Panc1 (cell line): Measurements from ENCODE around the gene EXD3. TPM values are rescaled to one million over a fixed set of nuclear protein-coding genes. Genes with fewer than 3 reads are reported as not detected.

Experiments
- ATAC-seq: fragments of 200-7000 bp; cut with Tn5 transposase; 2 replicates; pipeline ENCODE4 v1.9.1; 2020; ENCODE audit warnings: mild to moderate bottlenecking, moderate library complexity
- BruUV-seq: library from RNA; stranded (reverse); fragments of 400-500 nt; replicated peaks from 2 replicates; lab custom pipeline; 2021; lab: Mats Ljungman, UMichigan
- CTCF ChIA-PET: fragments of 300-600 bp; sonication (Branson Sonifier 250); formaldehyde crosslinking; loops from one replicate; lab custom pipeline; 2022; ENCODE audit warnings: antibody characterized with exemption; lab: Charles Lee
- POLR2A ChIA-PET: fragments of 300-600 bp; sonication (Branson Sonifier 250); formaldehyde crosslinking; loops from one replicate; lab custom pipeline; 2022; ENCODE audit warnings: antibody characterized with exemption; lab: Charles Lee
- DNase-seq: peaks from one replicate; pipeline ENCODE4 v3.0.0-alpha.2; 2010; ENCODE audit warnings: low read depth, low spot score
- H3K27ac ChIP-seq: 2 replicates; pipeline ENCODE4 v1.5.1; 2011; ENCODE audit warnings: mild to moderate bottlenecking, low read length, inconsistent platforms
- H3K27me3 ChIP-seq: fragments of 200-500 bp; sonication (Bioruptor generic); 2 replicates; pipeline ENCODE4 v1.6.0; 2014; ENCODE audit warnings: low read length, inconsistent platforms; ENCODE audit not compliant: control insufficient read depth, insufficient read depth
- H3K36me3 ChIP-seq: fragments of 200-500 bp; sonication (Bioruptor generic); 2 replicates; pipeline ENCODE4 v1.5.1; 2014; ENCODE audit warnings: inconsistent platforms, mild to moderate bottlenecking, low read length, moderate library complexity; ENCODE audit not compliant: control insufficient read depth, insufficient read depth
- H3K4me1 ChIP-seq: 2 replicates; pipeline ENCODE4 v1.5.1; 2011; ENCODE audit warnings: inconsistent platforms, mild to moderate bottlenecking, low read length, moderate library complexity; ENCODE audit not compliant: control insufficient read depth, insufficient read depth
- H3K4me3 ChIP-seq, 2 experiments: 2 replicates each; pipeline ENCODE4 v1.5.1; 2011 to 2012; ENCODE audit warnings: low read depth in 2 of 2, low read length in 2 of 2, mild to moderate bottlenecking in 2 of 2, inconsistent platforms in 1 of 2, moderate library complexity in 1 of 2
- H3K9me3 ChIP-seq: fragments of 200-500 bp; sonication (Bioruptor generic); 2 replicates; pipeline ENCODE4 v1.5.1; 2014; ENCODE audit warnings: low read depth, mild to moderate bottlenecking, inconsistent platforms, low read length, moderate library complexity; ENCODE audit not compliant: control insufficient read depth, insufficient read depth
- POLR2AphosphoS5 ChIP-seq: IDR thresholded peaks from 2 replicates; pipeline ENCODE4 v1.6.1; 2012; ENCODE audit warnings: mild to moderate bottlenecking, low read depth, low read length, moderate library complexity
- REST ChIP-seq, 2 experiments: IDR thresholded peaks; 2 replicates each; pipeline ENCODE4 v1.6.1; 2011 to 2012; ENCODE audit warnings: low read depth in 2 of 2, control low read depth in 1 of 2, low read length in 1 of 2, mild to moderate bottlenecking in 1 of 2, moderate library complexity in 1 of 2; ENCODE audit not compliant: insufficient read depth in 1 of 2
- SIN3A ChIP-seq: IDR thresholded peaks from 2 replicates; pipeline ENCODE4 v1.6.1; 2012; ENCODE audit warnings: low read depth, mild to moderate bottlenecking, low read length, moderate library complexity, borderline replicate concordance; ENCODE audit not compliant: insufficient read depth
- TCF7L2 ChIP-seq: IDR thresholded peaks from 2 replicates; pipeline ENCODE4 v1.6.1; 2011; ENCODE audit warnings: mild to moderate bottlenecking, low read depth, low read length, inconsistent platforms
- in situ Hi-C: cut with HindIII; loops from 2 replicates; pipeline ENCODE4 v1.10.0; 2016; ENCODE audit warnings: low sequenced_read_pairs, low pct_unique_long_range_greater_than_20kb
- intact Hi-C: fragments of 100-400 bp; cut with micrococcal nuclease; formaldehyde crosslinking; loops from one replicate; pipeline ENCODE4 v1.10.0; 2022; ENCODE audit not compliant: unreplicated experiment
- total RNA-seq: library from RNA; stranded (reverse); gene quantifications from one replicate; pipeline ENCODE4 v1.2.1, GENCODE V29; 2021; ENCODE audit not compliant: unreplicated experiment
- TF ChIP-seq, protein P1 (sequence below): fragments of 450-650 bp; IDR thresholded peaks from 2 replicates; pipeline ENCODE4 v1.5.1; 2017; ENCODE audit warnings: mild to moderate bottlenecking

The EXD3 gene
- total RNA-seq, 1 experiment from 2014 or later: 9.2 TPM

- Histone ChIP-seq H3K27me3 (no peaks in the 10 kb centered on the region), H3K4me3 (no peak overlapping the region), H3K4me1 (peaks cover 13% of the 10 kb centered on the region), H3K36me3 (peaks cover 3% of the 10 kb centered on the region; the same call in 1 of the 2 replicates), H3K9me3 (no peaks in the 10 kb centered on the region), H3K27ac (no peak overlapping the region)
- DNase-seq (no peak), ATAC-seq (no peak)
- POLR2A ChIA-PET: no interaction called here
- intact Hi-C loops (no loop called here), in situ Hi-C loops (no loop called here)
- TF ChIP-seq POLR2AphosphoS5: no peak
- TF ChIP-seq, protein P1, sequence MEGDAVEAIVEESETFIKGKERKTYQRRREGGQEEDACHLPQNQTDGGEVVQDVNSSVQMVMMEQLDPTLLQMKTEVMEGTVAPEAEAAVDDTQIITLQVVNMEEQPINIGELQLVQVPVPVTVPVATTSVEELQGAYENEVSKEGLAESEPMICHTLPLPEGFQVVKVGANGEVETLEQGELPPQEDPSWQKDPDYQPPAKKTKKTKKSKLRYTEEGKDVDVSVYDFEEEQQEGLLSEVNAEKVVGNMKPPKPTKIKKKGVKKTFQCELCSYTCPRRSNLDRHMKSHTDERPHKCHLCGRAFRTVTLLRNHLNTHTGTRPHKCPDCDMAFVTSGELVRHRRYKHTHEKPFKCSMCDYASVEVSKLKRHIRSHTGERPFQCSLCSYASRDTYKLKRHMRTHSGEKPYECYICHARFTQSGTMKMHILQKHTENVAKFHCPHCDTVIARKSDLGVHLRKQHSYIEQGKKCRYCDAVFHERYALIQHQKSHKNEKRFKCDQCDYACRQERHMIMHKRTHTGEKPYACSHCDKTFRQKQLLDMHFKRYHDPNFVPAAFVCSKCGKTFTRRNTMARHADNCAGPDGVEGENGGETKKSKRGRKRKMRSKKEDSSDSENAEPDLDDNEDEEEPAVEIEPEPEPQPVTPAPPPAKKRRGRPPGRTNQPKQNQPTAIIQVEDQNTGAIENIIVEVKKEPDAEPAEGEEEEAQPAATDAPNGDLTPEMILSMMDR: peak; percentile 22
- no TSS peak for BruUV-seq
- CTCF ChIA-PET: no interaction called here
Observed at GRCh38 chr9:137280474-137281344, 142.3 kb downstream of the EXD3 start.

DNA sequence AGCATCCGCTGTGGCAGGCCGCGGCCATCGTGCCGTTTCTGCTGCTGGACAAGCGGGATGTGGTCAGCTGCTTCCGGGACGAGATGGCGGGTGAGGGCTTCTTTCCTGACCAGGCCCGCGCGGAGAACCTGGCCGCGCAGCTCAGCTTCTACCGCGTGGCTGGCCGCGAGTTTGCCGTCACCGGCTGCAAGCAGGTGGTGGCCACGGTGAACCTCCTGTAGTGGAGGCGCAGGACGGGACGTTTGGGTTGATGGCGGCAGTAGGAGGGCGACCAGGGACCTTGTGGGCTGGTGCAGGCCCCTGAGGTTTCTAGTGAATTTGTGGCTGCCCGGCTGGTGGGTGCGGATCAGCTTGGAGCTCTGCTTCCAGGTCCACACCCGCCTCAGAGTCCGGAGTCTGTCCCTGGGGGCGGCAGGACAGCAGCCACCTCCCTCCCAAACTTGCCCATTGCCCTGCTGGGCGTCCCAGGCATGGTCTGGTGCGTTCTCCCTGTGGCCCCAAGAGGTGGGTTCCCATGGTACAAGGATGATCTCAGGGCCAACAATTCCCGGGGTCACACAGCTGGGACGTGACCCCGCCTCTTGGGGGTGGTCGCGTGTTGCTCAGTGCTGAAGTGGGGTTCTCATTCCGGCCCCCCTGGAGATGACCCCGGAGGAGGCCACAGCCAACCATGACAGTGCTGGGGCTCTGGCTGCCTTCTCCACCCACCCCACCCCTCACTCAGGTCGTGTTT, 143.1 kb downstream of the EXD3 start:
- in situ Hi-C loops (no loop called here), intact Hi-C loops (no loop called here)
- DNase-seq (no peak), ATAC-seq (no peak)
- H3K9me3 ChIP-seq: no peaks in the 10 kb centered on the region
- H3K27ac ChIP-seq: no peak overlapping the region
- ChIA-PET POLR2A (no interaction called here), CTCF (interaction anchor here (0.5 kb wide), 1 partner anchor 47 kb away, joined by 6 read pairs; no protein-coding TSS in a partner anchor)
- no peak overlapping the region for H3K4me3 ChIP-seq
- TF ChIP-seq REST (IDR thresholded peaks at IDR 0.05; ENCODE audit: insufficient read depth in 1 of 2, low read depth in 2 of 2, low read length in 1 of 2) (no peak), SIN3A (no peak), POLR2AphosphoS5 (no peak), TCF7L2 (no peak)
- TF ChIP-seq, protein P1: no peak
- H3K27me3 ChIP-seq: no peaks in the 10 kb centered on the region
- H3K36me3 ChIP-seq: peaks cover 3% of the 10 kb centered on the region; the same call in 1 of the 2 replicates
- H3K4me1 ChIP-seq: peaks cover 13% of the 10 kb centered on the region
- no TSS peak for BruUV-seq
